Astrocyte (in vitro differentiated cells and primary cell): ENCODE results near the gene PDPK1. TPM values are rescaled to one million over a fixed set of nuclear protein-coding genes. Genes with fewer than 3 reads are reported as not detected.

Experiments used
- DNase-seq: peaks from one replicate; pipeline ENCODE4 v3.0.0-alpha.2; 2010; ENCODE audit warnings: low read depth
- FAIRE-seq: peaks from 2 replicates; lab custom pipeline; 2011; peaks lifted over from hg19 to GRCh38; lab: Jason Lieb, UNC
- H2AFZ ChIP-seq: 2 replicates; pipeline ENCODE4 v1.6.0; 2012; ENCODE audit warnings: low read depth, low read length, inconsistent platforms
- H3K27ac ChIP-seq: 2 replicates; pipeline ENCODE4 v1.5.1; 2011; ENCODE audit warnings: low read depth, low read length, inconsistent platforms
- H3K27me3 ChIP-seq: 2 replicates; pipeline ENCODE4 v1.6.0; 2011; ENCODE audit warnings: low read length, inconsistent platforms; ENCODE audit not compliant: insufficient read depth
- H3K36me3 ChIP-seq: 2 replicates; pipeline ENCODE4 v1.5.1; 2011; ENCODE audit warnings: low read length, inconsistent platforms; ENCODE audit not compliant: insufficient read depth
- H3K4me1 ChIP-seq: 2 replicates; pipeline ENCODE4 v1.5.1; 2011; ENCODE audit warnings: low read length, inconsistent platforms; ENCODE audit not compliant: insufficient read depth
- H3K4me2 ChIP-seq: 2 replicates; pipeline ENCODE4 v1.6.0; 2012; ENCODE audit warnings: low read length, inconsistent platforms
- H3K4me3 ChIP-seq: 2 replicates; pipeline ENCODE4 v1.5.1; 2011; ENCODE audit warnings: low read depth, mild to moderate bottlenecking, low read length, inconsistent platforms; ENCODE audit not compliant: insufficient read depth
- H3K79me2 ChIP-seq: 2 replicates; pipeline ENCODE4 v1.6.0; 2012; ENCODE audit warnings: mild to moderate bottlenecking, low read length, inconsistent platforms; ENCODE audit not compliant: insufficient read depth
- H3K9ac ChIP-seq: 2 replicates; pipeline ENCODE4 v1.6.0; 2012; ENCODE audit warnings: mild to moderate bottlenecking, low read length, inconsistent platforms
- H3K9me3 ChIP-seq: 2 replicates; pipeline ENCODE4 v1.5.1; 2012; ENCODE audit warnings: low read depth, mild to moderate bottlenecking, low read length, inconsistent platforms; ENCODE audit not compliant: insufficient read depth
- H4K20me1 ChIP-seq: 2 replicates; pipeline ENCODE4 v1.6.0; 2012; ENCODE audit warnings: low read length, inconsistent platforms; ENCODE audit not compliant: insufficient read depth
- H3K27ac Mint-ChIP-seq: one replicate; pipeline ENCODE4 v1.8.0; 2021; ENCODE audit warnings: mild to moderate bottlenecking, mixed read lengths; ENCODE audit not compliant: unreplicated experiment
- H3K27me3 Mint-ChIP-seq: one replicate; pipeline ENCODE4 v1.8.0; 2021; ENCODE audit warnings: low read depth, mixed read lengths; ENCODE audit not compliant: unreplicated experiment
- H3K36me3 Mint-ChIP-seq: one replicate; pipeline ENCODE4 v1.8.0; 2021; ENCODE audit warnings: low read depth, mixed read lengths; ENCODE audit not compliant: unreplicated experiment
- H3K4me1 Mint-ChIP-seq: one replicate; pipeline ENCODE4 v1.8.0; 2021; ENCODE audit warnings: low read depth, mixed read lengths; ENCODE audit not compliant: unreplicated experiment
- H3K4me3 Mint-ChIP-seq: one replicate; pipeline ENCODE4 v1.8.0; 2021; ENCODE audit warnings: mild to moderate bottlenecking, moderate library complexity, mixed read lengths; ENCODE audit not compliant: unreplicated experiment
- H3K9me3 Mint-ChIP-seq: one replicate; pipeline ENCODE4 v1.8.0; 2021; ENCODE audit warnings: mild to moderate bottlenecking, mixed read lengths; ENCODE audit not compliant: unreplicated experiment
- CTCF ChIP-seq: IDR thresholded peaks from 2 replicates; pipeline ENCODE4 v1.5.1; 2011; ENCODE audit warnings: low read depth, mild to moderate bottlenecking, inconsistent platforms, low read length, moderate library complexity; ENCODE audit not compliant: insufficient read depth
- EZH2 ChIP-seq: IDR thresholded peaks from 2 replicates; pipeline ENCODE4 v1.6.1; 2012; ENCODE audit warnings: mild to moderate bottlenecking, low read length, inconsistent platforms; ENCODE audit not compliant: insufficient read depth
- total RNA-seq: library from RNA; stranded (reverse); gene quantifications from 2 replicates; pipeline ENCODE4 v1.2.1, GENCODE V29; 2021

Gene PDPK1
- total RNA-seq, 1 donor from 2014 or later, result 48.1 TPM

GRCh38 chr16:2523801-2524231 is 14.0 kb upstream of the PDPK1 start:
- no peak for DNase-seq
- H3K79me2 ChIP-seq, result peaks cover 43% of the 10 kb centered on the region
- H3K4me1 ChIP-seq, result peaks cover 12% of the 10 kb centered on the region
- H3K4me1 Mint-ChIP-seq, result peaks cover 13% of the 10 kb centered on the region
- H3K4me3 ChIP-seq, result no peak overlapping the region
- peaks cover 46% of the 10 kb centered on the region for H4K20me1 ChIP-seq
- H2AFZ ChIP-seq, result no peak overlapping the region
- no peak for FAIRE-seq
- H3K36me3 Mint-ChIP-seq, result peaks cover 13% of the 10 kb centered on the region
- no peak overlapping the region for H3K9ac ChIP-seq
- no peak overlapping the region for H3K4me2 ChIP-seq
- peaks cover 22% of the 10 kb centered on the region for H3K36me3 ChIP-seq
- TF ChIP-seq EZH2, result no peak
- no peak for TF ChIP-seq CTCF
- H3K27ac Mint-ChIP-seq, result no peak overlapping the region
- no peaks in the 10 kb centered on the region for H3K27me3 Mint-ChIP-seq
- H3K4me3 Mint-ChIP-seq, result no peak overlapping the region
- H3K9me3 ChIP-seq, result no peaks in the 10 kb centered on the region
- H3K27me3 ChIP-seq, result no peaks in the 10 kb centered on the region
- H3K9me3 Mint-ChIP-seq, result no peaks in the 10 kb centered on the region
- no peak overlapping the region for H3K27ac ChIP-seq

GRCh38 chr16:2524339-2524938 is 13.4 kb upstream of the PDPK1 start:
- TF ChIP-seq EZH2 (no peak), CTCF (no peak)
- Histone ChIP-seq H3K9ac (no peak overlapping the region), H3K36me3 (peaks cover 22% of the 10 kb centered on the region), H3K4me3 (no peak overlapping the region), H3K4me1 (peaks cover 10% of the 10 kb centered on the region), H3K9me3 (no peaks in the 10 kb centered on the region), H3K79me2 (peaks cover 37% of the 10 kb centered on the region), H3K27me3 (no peaks in the 10 kb centered on the region), H4K20me1 (peaks cover 39% of the 10 kb centered on the region), H3K27ac (no peak overlapping the region), H2AFZ (no peak overlapping the region), H3K4me2 (no peak overlapping the region)
- Mint-ChIP-seq H3K9me3 (no peaks in the 10 kb centered on the region), H3K36me3 (peaks cover 11% of the 10 kb centered on the region), H3K27me3 (no peaks in the 10 kb centered on the region), H3K27ac (no peak overlapping the region), H3K4me1 (peaks cover 10% of the 10 kb centered on the region), H3K4me3 (peak overlapping the region; percentile 21)
- DNase-seq, result no peak
- no peak for FAIRE-seq

- no peak overlapping the region for H2AFZ ChIP-seq
- H4K20me1 ChIP-seq, result peaks cover 30% of the 10 kb centered on the region
- no peak overlapping the region for H3K27ac ChIP-seq
- peaks cover 19% of the 10 kb centered on the region for H3K36me3 ChIP-seq
- TF ChIP-seq EZH2 (no peak), CTCF (no peak)
- DNase-seq (no peak), FAIRE-seq (no peak)
- H3K27me3 Mint-ChIP-seq, result no peaks in the 10 kb centered on the region
- H3K27me3 ChIP-seq, result no peaks in the 10 kb centered on the region
- H3K4me3 ChIP-seq, result no peak overlapping the region
- H3K4me3 Mint-ChIP-seq, result no peak overlapping the region
- H3K36me3 Mint-ChIP-seq, result peaks cover 9% of the 10 kb centered on the region
- no peak overlapping the region for H3K9ac ChIP-seq
- H3K9me3 Mint-ChIP-seq, result no peaks in the 10 kb centered on the region
- H3K27ac Mint-ChIP-seq, result no peak overlapping the region
- H3K4me1 Mint-ChIP-seq, result peaks cover 4% of the 10 kb centered on the region
- H3K4me2 ChIP-seq, result no peak overlapping the region
- no peaks in the 10 kb centered on the region for H3K9me3 ChIP-seq
- peaks cover 5% of the 10 kb centered on the region for H3K4me1 ChIP-seq
- peaks cover 28% of the 10 kb centered on the region for H3K79me2 ChIP-seq
These were observed 11.7 kb upstream of the PDPK1 start for GRCh38 chr16:2526135-2526534.
